Endodermal cell (in vitro differentiated cells): Measurements from ENCODE around the gene EML1. TPM values are rescaled to one million over a fixed set of nuclear protein-coding genes. Genes with fewer than 3 reads are reported as not detected.

Experiments
- DNase-seq: peaks from one replicate; pipeline ENCODE4 v3.0.0-alpha.2; 2017
- H3K27ac ChIP-seq: 2 replicates; pipeline ENCODE4 v1.5.1; 2013; ENCODE audit warnings: mild to moderate bottlenecking, low read depth, low read length, moderate library complexity
- H3K27me3 ChIP-seq: 2 replicates; pipeline ENCODE4 v1.6.1; 2013; ENCODE audit warnings: mild to moderate bottlenecking, low read length, moderate library complexity; ENCODE audit not compliant: insufficient read depth, control insufficient read depth, poor library complexity, severe bottlenecking
- H3K36me3 ChIP-seq: 2 replicates; pipeline ENCODE4 v1.7.0; 2013; ENCODE audit warnings: mild to moderate bottlenecking, low read length, moderate library complexity; ENCODE audit not compliant: control insufficient read depth, insufficient read depth
- H3K4me1 ChIP-seq: one replicate; pipeline ENCODE4 v1.7.0; 2013; ENCODE audit warnings: low read length; ENCODE audit not compliant: control insufficient read depth, insufficient read depth
- H3K4me3 ChIP-seq: 2 replicates; pipeline ENCODE4 v1.5.1; 2013; ENCODE audit warnings: mild to moderate bottlenecking, low read length, moderate library complexity
- H3K9ac ChIP-seq: 2 replicates; pipeline ENCODE4 v1.6.1; 2013; ENCODE audit warnings: mild to moderate bottlenecking, low read length, moderate library complexity; ENCODE audit not compliant: poor library complexity, severe bottlenecking; ENCODE audit errors: extremely low read depth
- H3K9me3 ChIP-seq: 2 replicates; pipeline ENCODE4 v1.6.1; 2013; ENCODE audit warnings: mild to moderate bottlenecking, low read length, moderate library complexity; ENCODE audit not compliant: control insufficient read depth
- H3K27ac Mint-ChIP-seq: 2 replicates; pipeline ENCODE4 v1.8.0; 2020; ENCODE audit warnings: mixed read lengths
- H3K27me3 Mint-ChIP-seq: 2 replicates; pipeline ENCODE4 v1.8.0; 2021; ENCODE audit warnings: mild to moderate bottlenecking, mixed read lengths; ENCODE audit not compliant: insufficient read depth
- H3K36me3 Mint-ChIP-seq: 2 replicates; pipeline ENCODE4 v1.8.0; 2020; ENCODE audit warnings: low read depth, mixed read lengths
- H3K4me1 Mint-ChIP-seq: 2 replicates; pipeline ENCODE4 v1.8.0; 2020; ENCODE audit warnings: mixed read lengths
- H3K4me3 Mint-ChIP-seq: 2 replicates; pipeline ENCODE4 v1.8.0; 2020; ENCODE audit warnings: mild to moderate bottlenecking, moderate library complexity, mixed read lengths
- H3K9me3 Mint-ChIP-seq: 2 replicates; pipeline ENCODE4 v1.8.0; 2020; ENCODE audit warnings: mild to moderate bottlenecking, mixed read lengths
- WGBS, 2 experiments: methylation state at CpG; one replicate each; pipeline versions ENCODE4 v1.1.5 to v1.1.7; 2013; ENCODE audit warnings: missing lambda C conversion rate in 2 of 2, mixed read lengths in 1 of 2; ENCODE audit not compliant: insufficient coverage in 1 of 2, insufficient read length in 1 of 2; 5-methylcytosine and 5-hydroxymethylcytosine counted together
- total RNA-seq, 2 donors: library from RNA; stranded (reverse); fragmentation: NEBNext Ultra II Directional in 1 of 2; extraction: Animal tissue kit (Norgen Biotek cat#: 25700) in 1 of 2; gene quantifications; 2 replicates in 1 of 2; 3 replicates in 1 of 2; pipeline ENCODE4 v1.2.1, GENCODE V29; 2021
- TF ChIP-seq, protein P1 (sequence below): fragments of 200-600 bp; sonication (generic); conservative IDR thresholded peaks from 2 replicates; pipeline ENCODE4 v1.5.0; 2021; ENCODE audit warnings: antibody characterized with exemption, mild to moderate bottlenecking

Gene EML1
- total RNA-seq, 2 donors from 2014 or later, result 25.0 to 31.4 TPM

DNA sequence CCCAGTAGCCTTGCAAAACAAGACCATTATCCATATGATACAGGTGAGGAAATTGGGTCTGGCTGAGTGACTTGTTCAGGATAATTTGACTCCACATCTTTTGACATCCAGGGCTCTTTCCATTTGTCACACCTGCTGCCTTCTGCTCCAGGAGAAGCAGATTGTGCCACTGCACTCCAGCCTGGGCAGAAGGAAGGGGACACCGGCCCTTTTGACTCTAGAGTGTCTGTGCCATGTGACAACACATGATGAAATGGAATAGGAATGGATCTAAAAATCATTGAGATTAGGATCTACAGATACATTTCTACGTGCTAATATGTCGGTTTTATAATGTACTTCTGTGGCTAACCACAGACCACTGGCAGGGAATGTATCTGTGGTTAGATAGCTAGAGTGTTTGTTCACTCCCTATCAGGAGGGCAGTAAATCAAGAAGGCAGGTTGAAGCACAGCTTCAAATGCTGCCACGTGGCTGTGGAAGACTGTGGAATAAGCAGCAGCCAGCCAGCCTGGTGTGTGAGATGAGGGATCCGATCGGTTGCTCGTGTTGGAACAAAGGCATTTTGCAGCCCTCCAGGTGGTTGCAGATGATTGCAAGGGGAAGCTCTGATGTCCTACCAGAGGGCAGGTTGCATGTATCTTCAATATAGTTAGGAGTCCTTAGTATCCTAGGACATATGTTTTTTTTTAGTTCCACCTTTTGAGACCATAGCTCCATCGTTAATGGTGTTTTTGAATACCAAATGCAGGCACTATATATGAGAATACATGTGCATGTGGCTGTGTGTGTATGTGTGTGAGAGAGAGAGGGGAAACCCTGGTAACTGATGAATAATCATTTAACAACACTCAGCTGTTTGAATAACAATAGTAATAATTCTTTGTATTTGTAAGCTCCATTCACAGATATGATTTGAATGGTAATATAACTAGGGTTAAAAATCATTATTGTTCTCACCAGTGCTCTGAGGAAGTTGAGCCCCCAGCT lies 28.6 kb downstream of the EML1 start:
- H3K4me1 Mint-ChIP-seq, result peaks cover 12% of the 10 kb centered on the region
- H3K9me3 Mint-ChIP-seq, result no peaks in the 10 kb centered on the region
- H3K9ac ChIP-seq, result no peak overlapping the region
- peaks cover 5% of the 10 kb centered on the region for H3K36me3 ChIP-seq
- TF ChIP-seq, protein P1, sequence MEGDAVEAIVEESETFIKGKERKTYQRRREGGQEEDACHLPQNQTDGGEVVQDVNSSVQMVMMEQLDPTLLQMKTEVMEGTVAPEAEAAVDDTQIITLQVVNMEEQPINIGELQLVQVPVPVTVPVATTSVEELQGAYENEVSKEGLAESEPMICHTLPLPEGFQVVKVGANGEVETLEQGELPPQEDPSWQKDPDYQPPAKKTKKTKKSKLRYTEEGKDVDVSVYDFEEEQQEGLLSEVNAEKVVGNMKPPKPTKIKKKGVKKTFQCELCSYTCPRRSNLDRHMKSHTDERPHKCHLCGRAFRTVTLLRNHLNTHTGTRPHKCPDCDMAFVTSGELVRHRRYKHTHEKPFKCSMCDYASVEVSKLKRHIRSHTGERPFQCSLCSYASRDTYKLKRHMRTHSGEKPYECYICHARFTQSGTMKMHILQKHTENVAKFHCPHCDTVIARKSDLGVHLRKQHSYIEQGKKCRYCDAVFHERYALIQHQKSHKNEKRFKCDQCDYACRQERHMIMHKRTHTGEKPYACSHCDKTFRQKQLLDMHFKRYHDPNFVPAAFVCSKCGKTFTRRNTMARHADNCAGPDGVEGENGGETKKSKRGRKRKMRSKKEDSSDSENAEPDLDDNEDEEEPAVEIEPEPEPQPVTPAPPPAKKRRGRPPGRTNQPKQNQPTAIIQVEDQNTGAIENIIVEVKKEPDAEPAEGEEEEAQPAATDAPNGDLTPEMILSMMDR, result no peak
- no peaks in the 10 kb centered on the region for H3K4me1 ChIP-seq
- H3K27me3 Mint-ChIP-seq, result peaks cover 5% of the 10 kb centered on the region
- H3K4me3 ChIP-seq, result no peak overlapping the region
- H3K9me3 ChIP-seq, result no peaks in the 10 kb centered on the region
- no peak overlapping the region for H3K4me3 Mint-ChIP-seq
- peak overlapping the region; percentile 30 for H3K27ac ChIP-seq
- no peaks in the 10 kb centered on the region for H3K27me3 ChIP-seq
- no peak overlapping the region for H3K27ac Mint-ChIP-seq
- WGBS, 2 experiments, result 74 to 80% methylated on average over 7 to 8 of the region's 8 CpGs
- H3K36me3 Mint-ChIP-seq, result no peaks in the 10 kb centered on the region
- DNase-seq, result no peak

DNA sequence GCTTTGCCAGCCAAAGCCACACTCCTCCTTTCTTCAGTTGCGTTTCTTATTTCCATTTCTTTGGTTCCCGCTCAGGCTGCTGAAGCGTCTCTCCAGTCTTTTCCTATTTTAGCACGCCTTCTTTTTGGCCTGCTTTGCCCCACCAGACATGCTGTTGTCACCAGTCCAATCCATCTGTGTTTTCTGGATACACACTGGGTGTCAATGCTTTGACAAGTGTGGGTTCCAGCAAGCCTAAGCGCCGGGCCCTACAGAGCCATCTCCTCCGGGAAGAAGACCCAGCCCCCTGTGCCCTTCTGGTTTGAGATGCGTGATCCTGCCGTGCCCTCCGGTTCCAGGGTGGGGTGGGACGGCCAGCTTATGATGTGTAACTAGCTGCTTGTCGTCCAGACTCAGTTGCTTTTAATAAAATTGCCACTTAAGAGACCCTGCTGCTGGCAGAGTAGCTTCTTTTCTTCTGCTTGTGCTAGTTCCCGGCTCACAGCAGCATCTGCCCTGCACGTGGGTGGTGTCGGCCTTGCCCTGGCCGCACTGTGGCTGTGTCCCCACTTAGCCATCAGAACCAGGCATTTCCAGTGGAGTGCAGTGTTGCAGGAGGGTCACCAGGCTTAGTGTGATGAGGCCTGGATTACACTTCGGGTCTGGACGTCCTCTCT lies 29.7 kb downstream of the EML1 start:
- Mint-ChIP-seq H3K36me3 (no peaks in the 10 kb centered on the region), H3K9me3 (no peaks in the 10 kb centered on the region), H3K4me1 (peaks cover 12% of the 10 kb centered on the region), H3K27ac (no peak overlapping the region), H3K4me3 (no peak overlapping the region), H3K27me3 (peaks cover 5% of the 10 kb centered on the region)
- DNase-seq, result no peak
- H3K4me3 ChIP-seq, result no peak overlapping the region
- H3K9ac ChIP-seq, result no peak overlapping the region
- TF ChIP-seq, protein P1, result no peak
- no peak overlapping the region for H3K27ac ChIP-seq
- H3K36me3 ChIP-seq, result peaks cover 5% of the 10 kb centered on the region
- 87 to 91% methylated on average over 13 to 18 of the region's 18 CpGs for WGBS, 2 experiments
- H3K4me1 ChIP-seq, result no peaks in the 10 kb centered on the region
- no peaks in the 10 kb centered on the region for H3K27me3 ChIP-seq
- no peaks in the 10 kb centered on the region for H3K9me3 ChIP-seq

DNA sequence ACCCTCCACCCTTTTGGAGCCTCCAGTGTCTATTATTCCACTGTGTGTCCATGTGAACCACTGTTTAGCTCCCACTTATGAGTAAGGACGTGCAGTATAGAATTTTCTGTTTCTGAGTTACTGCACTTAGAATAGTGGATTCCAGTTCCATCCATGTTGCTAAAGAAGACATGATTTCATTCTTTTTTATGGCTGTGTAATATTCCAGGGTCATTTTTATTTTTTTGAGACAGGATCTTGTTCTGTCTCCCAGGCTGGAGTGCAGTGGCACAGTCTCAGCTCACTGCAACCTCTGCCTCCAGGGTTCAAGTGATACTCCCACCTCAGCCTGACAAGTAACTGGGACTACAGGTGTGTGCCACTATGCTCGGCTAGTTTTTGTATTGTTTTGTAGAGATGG lies 31.6 kb downstream of the EML1 start:
- H3K9ac ChIP-seq, result no peak overlapping the region

More for the DNA sequence above, 31.6 kb downstream of the EML1 start:
- Histone ChIP-seq H3K4me1 (no peaks in the 10 kb centered on the region), H3K36me3 (peaks cover 5% of the 10 kb centered on the region), H3K4me3 (no peak overlapping the region), H3K27ac (no peak overlapping the region), H3K27me3 (no peaks in the 10 kb centered on the region), H3K9me3 (no peaks in the 10 kb centered on the region)
- TF ChIP-seq, protein P1, result no peak
- no peak for DNase-seq
- 92 to 100% methylated on average over 2 of the region's 2 CpGs for WGBS, 2 experiments
- Mint-ChIP-seq H3K27me3 (no peaks in the 10 kb centered on the region), H3K36me3 (no peaks in the 10 kb centered on the region), H3K9me3 (no peaks in the 10 kb centered on the region), H3K4me3 (no peak overlapping the region), H3K27ac (no peak overlapping the region), H3K4me1 (peaks cover 10% of the 10 kb centered on the region)
